ENCODE results near the gene MSRB3.

MSRB3 gene

GRCh38 chr12:65237153-65237552 lies 41.3 kb upstream of the MSRB3 start:
- Histone ChIP-seq H2AFZ (ENCODE audit: low read depth, low read length, severe bottlenecking) (no peak overlapping the region), H3K4me3 (ENCODE audit: insufficient read depth, low read length, poor library complexity, severe bottlenecking) (no peak overlapping the region), H3K79me2 (ENCODE audit: insufficient read depth, low read length) (peaks cover 19% of the 10 kb centered on the region), H3K9me3 (ENCODE audit: insufficient read depth, low read length) (no peaks in the 10 kb centered on the region), H3K36me3 (ENCODE audit: low read length) (peaks cover 27% of the 10 kb centered on the region), H3K27me3 (ENCODE audit: low read length) (no peaks in the 10 kb centered on the region), H3K9ac (ENCODE audit: low read length) (no peak overlapping the region), H3F3A (ENCODE audit: insufficient read depth) (0 out of 2 replicates have a peak, but pooled peaks cover 2% of the 10 kb centered on the region), H3K4me2 (ENCODE audit: low read depth, low read length, poor library complexity, severe bottlenecking) (no peak overlapping the region), H3K9me2 (replicated peaks; ENCODE audit: insufficient read depth, low read length) (no peaks in the 10 kb centered on the region), H4K20me1 (ENCODE audit: low read depth, low read length) (no peaks in the 10 kb centered on the region), H3K27ac (ENCODE audit: low read depth, low read length) (no peak overlapping the region)
- TF ChIP-seq EZH2phosphoT487 (conservative IDR thresholded peaks at IDR 0.05; ENCODE audit: low read length) = no peak
- TF ChIP-seq CTCF (IDR thresholded peaks at IDR 0.05; ENCODE audit: insufficient read depth, low read length, poor library complexity, severe bottlenecking) = no peak

DNA sequence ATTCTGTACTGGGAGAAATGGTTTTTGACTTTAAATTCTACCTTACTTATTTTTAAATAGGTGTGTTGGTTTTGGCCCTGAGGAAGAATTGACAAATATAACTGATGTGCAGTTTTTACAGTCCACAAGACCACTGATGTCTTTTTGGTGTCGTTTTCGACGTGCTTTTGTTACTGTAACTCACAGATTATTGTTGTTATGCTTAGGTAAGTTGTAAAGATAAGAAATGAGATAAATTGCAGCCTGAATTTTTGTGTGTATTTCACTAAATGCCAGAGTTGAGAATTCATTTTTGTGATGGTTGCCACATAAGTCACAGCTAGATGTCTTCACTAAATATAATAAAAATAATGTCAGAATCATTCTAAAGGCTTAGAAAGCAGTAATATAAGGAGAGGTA lies 39.9 kb upstream of the MSRB3 start:
- H3K79me2 ChIP-seq (ENCODE audit: insufficient read depth, low read length) = peaks cover 9% of the 10 kb centered on the region
- no peaks in the 10 kb centered on the region for H4K20me1 ChIP-seq (ENCODE audit: low read depth, low read length)
- TF ChIP-seq EZH2phosphoT487 (conservative IDR thresholded peaks at IDR 0.05; ENCODE audit: low read length) (no peak), CTCF (IDR thresholded peaks at IDR 0.05; ENCODE audit: insufficient read depth, low read length, poor library complexity, severe bottlenecking) (no peak)
- no peaks in the 10 kb centered on the region for H3F3A ChIP-seq (ENCODE audit: insufficient read depth)
- no peaks in the 10 kb centered on the region for H3K9me3 ChIP-seq (ENCODE audit: insufficient read depth, low read length)
- no peaks in the 10 kb centered on the region for H3K9me2 ChIP-seq (replicated peaks; ENCODE audit: insufficient read depth, low read length)
- no peak overlapping the region for H3K4me2 ChIP-seq (ENCODE audit: low read depth, low read length, poor library complexity, severe bottlenecking)
- no peaks in the 10 kb centered on the region for H3K27me3 ChIP-seq (ENCODE audit: low read length)
- peaks cover 28% of the 10 kb centered on the region for H3K36me3 ChIP-seq (ENCODE audit: low read length)
- H3K9ac ChIP-seq (ENCODE audit: low read length) = no peak overlapping the region
- H2AFZ ChIP-seq (ENCODE audit: low read depth, low read length, severe bottlenecking) = no peak overlapping the region
- no peak overlapping the region for H3K27ac ChIP-seq (ENCODE audit: low read depth, low read length)
- H3K4me3 ChIP-seq (ENCODE audit: insufficient read depth, low read length, poor library complexity, severe bottlenecking) = no peak overlapping the region

DNA sequence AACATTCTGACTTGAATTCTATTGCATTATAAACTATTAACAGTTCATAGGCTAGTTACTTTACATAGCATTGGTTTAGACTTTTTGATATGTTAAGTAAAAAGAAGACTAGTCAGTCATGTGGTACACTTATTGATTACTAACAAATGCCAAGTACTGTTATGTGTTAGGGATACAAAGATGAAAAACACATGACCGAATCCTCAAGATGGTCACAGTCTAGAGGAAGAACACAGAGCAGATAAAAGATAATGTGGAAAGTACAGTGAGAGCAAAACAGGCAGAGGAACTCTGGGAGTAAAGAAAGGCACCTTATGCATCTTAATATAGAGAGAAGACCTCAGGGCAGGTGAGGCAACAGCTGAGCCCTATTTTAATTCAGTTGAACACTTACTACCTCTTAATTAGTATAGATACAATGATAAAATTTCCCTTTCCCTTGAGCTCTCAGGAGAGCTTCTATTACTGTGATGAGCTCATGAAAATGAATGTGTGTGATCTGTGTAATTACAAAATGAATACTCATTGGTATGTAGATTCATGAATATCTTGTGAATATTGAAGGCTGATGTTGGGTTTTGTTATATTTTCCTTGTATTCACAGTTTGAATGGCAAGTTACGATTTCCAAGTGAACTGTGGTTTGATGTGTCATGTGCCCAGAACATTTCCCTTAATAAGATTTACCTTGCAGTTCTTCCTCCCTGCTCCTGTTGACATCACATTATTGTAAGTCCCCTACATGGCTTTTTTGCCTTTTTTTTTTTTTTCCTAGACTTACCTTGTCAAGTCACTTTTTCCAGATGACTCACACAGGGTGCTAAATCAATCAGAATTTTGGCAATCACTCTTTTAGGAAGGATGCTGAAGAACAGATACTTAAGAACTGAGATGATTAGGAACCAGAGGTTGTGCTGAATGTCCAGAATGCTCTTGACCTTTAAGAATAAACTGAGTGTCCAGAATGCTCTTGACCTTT lies 29.5 kb upstream of the MSRB3 start:
- Histone ChIP-seq H3K9me2 (replicated peaks; ENCODE audit: insufficient read depth, low read length) (no peaks in the 10 kb centered on the region), H3K27me3 (ENCODE audit: low read length) (no peaks in the 10 kb centered on the region), H3K36me3 (ENCODE audit: low read length) (peaks cover 12% of the 10 kb centered on the region), H3K27ac (ENCODE audit: low read depth, low read length) (no peak overlapping the region), H3K9me3 (ENCODE audit: insufficient read depth, low read length) (no peaks in the 10 kb centered on the region), H4K20me1 (ENCODE audit: low read depth, low read length) (no peaks in the 10 kb centered on the region), H3K4me3 (ENCODE audit: insufficient read depth, low read length, poor library complexity, severe bottlenecking) (no peak overlapping the region), H3K9ac (ENCODE audit: low read length) (no peak overlapping the region), H3K4me2 (ENCODE audit: low read depth, low read length, poor library complexity, severe bottlenecking) (no peak overlapping the region), H3K79me2 (ENCODE audit: insufficient read depth, low read length) (no peaks in the 10 kb centered on the region), H3F3A (ENCODE audit: insufficient read depth) (no peaks in the 10 kb centered on the region), H2AFZ (ENCODE audit: low read depth, low read length, severe bottlenecking) (no peak overlapping the region)
- TF ChIP-seq EZH2phosphoT487 (conservative IDR thresholded peaks at IDR 0.05; ENCODE audit: low read length) = no peak
- TF ChIP-seq CTCF (IDR thresholded peaks at IDR 0.05; ENCODE audit: insufficient read depth, low read length, poor library complexity, severe bottlenecking) = no peak
